SW480 (cell line): ENCODE measurements around the gene THADA.

Experiments
- DNase-seq: peaks from one replicate; pipeline ENCODE4 v3.0.0-alpha.2; 2016; ENCODE audit warnings: low spot score

Gene THADA

GRCh38 chr2:43323857-43324256, 272.0 kb downstream of the THADA start:
- no peak for DNase-seq

- no peak for DNase-seq
Measured at GRCh38 chr2:43321446-43321845, 274.4 kb downstream of the THADA start.

- DNase-seq: no peak
Measured at GRCh38 chr2:43319541-43319940, 276.3 kb downstream of the THADA start.

GRCh38 chr2:43318791-43319190, 277.0 kb downstream of the THADA start:
- no peak for DNase-seq

GRCh38 chr2:43317680-43318079, 278.2 kb downstream of the THADA start:
- no peak for DNase-seq

GRCh38 chr2:43317194-43317593, 278.6 kb downstream of the THADA start:
- no peak for DNase-seq

- DNase-seq: no peak
Measured at GRCh38 chr2:43315482-43315881, 280.4 kb downstream of the THADA start.

GRCh38 chr2:43314299-43314927, 281.4 kb downstream of the THADA start:
- no peak for DNase-seq

- no peak for DNase-seq
Measured at GRCh38 chr2:43313642-43314017, 282.2 kb downstream of the THADA start.

GRCh38 chr2:43312755-43313641, 282.8 kb downstream of the THADA start:
- peak; percentile 72 for DNase-seq

GRCh38 chr2:43311276-43311675, 284.6 kb downstream of the THADA start:
- DNase-seq: no peak

GRCh38 chr2:43309935-43310334, 285.9 kb downstream of the THADA start:
- DNase-seq: no peak

GRCh38 chr2:43307973-43308372, 287.9 kb downstream of the THADA start:
- DNase-seq: no peak

- no peak for DNase-seq
Measured at GRCh38 chr2:43307046-43307445, 288.8 kb downstream of the THADA start.

GRCh38 chr2:43306197-43306596, 289.6 kb downstream of the THADA start:
- DNase-seq: no peak

- no peak for DNase-seq
Measured at GRCh38 chr2:43305517-43305916, 290.3 kb downstream of the THADA start.

GRCh38 chr2:43305012-43305411, 290.8 kb downstream of the THADA start:
- no peak for DNase-seq

GRCh38 chr2:43303889-43304288, 291.9 kb downstream of the THADA start:
- no peak for DNase-seq

- no peak for DNase-seq
Measured at GRCh38 chr2:43302961-43303494, 292.8 kb downstream of the THADA start.

GRCh38 chr2:43302182-43302960, 293.5 kb downstream of the THADA start:
- DNase-seq: no peak

GRCh38 chr2:43300781-43301583, 294.9 kb downstream of the THADA start:
- peak; percentile 37 for DNase-seq

GRCh38 chr2:43300222-43300621, 295.6 kb downstream of the THADA start:
- DNase-seq: no peak
